HepG2 (cell line): ENCODE measurements around the gene SMYD2. TPM values are rescaled to one million over a fixed set of nuclear protein-coding genes. Genes with fewer than 3 reads are reported as not detected.

ENCODE experiments used
- ADNP ChIP-seq: sonication (generic); formaldehyde crosslinking; IDR thresholded peaks from 2 replicates; pipeline ENCODE4 v1.4.0; 2020; ENCODE audit warnings: missing genetic modification reagents
- AGO2 ChIP-seq: fragments of 200-400 bp; formaldehyde crosslinking; optimal IDR thresholded peaks from 2 replicates; pipeline ENCODE3; 2017; ENCODE audit warnings: mild to moderate bottlenecking, low read depth, low read length, moderate library complexity
- DMAP1 ChIP-seq: IDR thresholded peaks from 2 replicates; pipeline ENCODE4 v1.6.1; 2016
- GPN1 ChIP-seq: sonication (generic); formaldehyde crosslinking; IDR thresholded peaks from 2 replicates; pipeline ENCODE4 v1.5.1; 2020; ENCODE audit warnings: missing genetic modification reagents, borderline replicate concordance
- POLR2A ChIP-seq, 2 experiments: IDR thresholded peaks; 2 replicates each; pipeline ENCODE4 v1.6.1; 2011; ENCODE audit warnings: low read depth in 2 of 2, low read length in 2 of 2, mild to moderate bottlenecking in 1 of 2, moderate library complexity in 1 of 2; ENCODE audit not compliant: insufficient read depth in 1 of 2
- TEF ChIP-seq: sonication (generic); formaldehyde crosslinking; IDR thresholded peaks from 2 replicates; pipeline ENCODE4 v1.5.0; 2020; ENCODE audit warnings: missing genetic modification reagents
- TFE3 ChIP-seq: IDR thresholded peaks from 2 replicates; pipeline ENCODE4 v1.6.1; 2016
- ZBTB7A ChIP-seq: sonication (generic); formaldehyde crosslinking; IDR thresholded peaks from 2 replicates; pipeline ENCODE4 v1.8.0; 2022; ENCODE audit warnings: mild to moderate bottlenecking, missing genetic modification reagents
- ZNF264 ChIP-seq: sonication (generic); formaldehyde crosslinking; IDR thresholded peaks from 2 replicates; pipeline ENCODE4 v1.4.0; 2020; ENCODE audit warnings: missing genetic modification reagents
- ZNF280B ChIP-seq: sonication (generic); formaldehyde crosslinking; IDR thresholded peaks from 2 replicates; pipeline ENCODE4 v1.5.0; 2020; ENCODE audit warnings: missing genetic modification reagents, mild to moderate bottlenecking, borderline replicate concordance
- ZNF430 ChIP-seq: sonication (generic); formaldehyde crosslinking; IDR thresholded peaks from 2 replicates; pipeline ENCODE4 v1.9.0; 2021; ENCODE audit warnings: mild to moderate bottlenecking, missing genetic modification reagents
- ZNF468 ChIP-seq: sonication (generic); formaldehyde crosslinking; IDR thresholded peaks from 2 replicates; pipeline ENCODE4 v1.8.0; 2022; ENCODE audit warnings: mild to moderate bottlenecking, moderate library complexity, missing genetic modification reagents
- ZNF644 ChIP-seq: IDR thresholded peaks from 2 replicates; pipeline ENCODE4 v1.6.1; 2016; ENCODE audit warnings: low read depth
- ZNF652 ChIP-seq: IDR thresholded peaks from 2 replicates; pipeline ENCODE4 v1.6.1; 2016; ENCODE audit warnings: low read depth, borderline replicate concordance
- ZNF792 ChIP-seq: IDR thresholded peaks from 2 replicates; pipeline ENCODE4 v1.6.1; 2016
- polyA plus RNA-seq, 8 experiments: library from polyadenylated mRNA; depleted of rRNA in 3 of 8; stranded (reverse) in 7 of 8; unstranded in 1 of 8; fragments of >200 nt; fragmentation: Illumina TruSeq in 4 of 8; extraction: Trizol in 4 of 8; gene quantifications; 2 replicates each; pipeline versions ENCODE4 v1.2.1 to v1.2.3, GENCODE V29; 2011 to 2016; ENCODE audit warnings: low read depth in 4 of 8, missing spikeins in 1 of 8, mixed read lengths in 1 of 8; ENCODE audit not compliant: insufficient read depth in 1 of 8
- total RNA-seq, 5 experiments: library from RNA; depleted of rRNA; stranded (reverse); fragments of >200 nt; fragmentation: Illumina TruSeq; extraction: Trizol; gene quantifications; 2 replicates each; pipeline ENCODE4 v1.2.3, GENCODE V29; 2016; ENCODE audit warnings: low read depth in 1 of 5
- TF ChIP-seq, protein P1 (sequence below): sonication (generic); formaldehyde crosslinking; IDR thresholded peaks from 2 replicates; pipeline ENCODE4 v1.5.1; 2020; ENCODE audit warnings: mild to moderate bottlenecking, missing genetic modification reagents, moderate library complexity
- TF ChIP-seq, protein P2 (sequence below): sonication (generic); formaldehyde crosslinking; IDR thresholded peaks from 2 replicates; pipeline ENCODE4 v1.8.1; 2023; ENCODE audit warnings: mild to moderate bottlenecking, missing genetic modification reagents
- TF ChIP-seq, protein P3 (sequence below): IDR thresholded peaks from 2 replicates; pipeline ENCODE4 v1.6.1; 2012; ENCODE audit warnings: inconsistent platforms
- TF ChIP-seq, protein P4 (sequence below): IDR thresholded peaks from 2 replicates; pipeline ENCODE4 v1.6.1; 2016; ENCODE audit warnings: missing biosample characterization, missing genetic modification reagents, low read depth

SMYD2 gene
- total and polyA plus RNA-seq, 2 of the 13 experiments (the other 11 are each of a cell fraction or from before 2014, with no cell fraction given) = 72.7 to 139 TPM

GRCh38 chr1:214318956-214319736, 38.2 kb downstream of the SMYD2 start (continued):
- TF ChIP-seq, protein P1, sequence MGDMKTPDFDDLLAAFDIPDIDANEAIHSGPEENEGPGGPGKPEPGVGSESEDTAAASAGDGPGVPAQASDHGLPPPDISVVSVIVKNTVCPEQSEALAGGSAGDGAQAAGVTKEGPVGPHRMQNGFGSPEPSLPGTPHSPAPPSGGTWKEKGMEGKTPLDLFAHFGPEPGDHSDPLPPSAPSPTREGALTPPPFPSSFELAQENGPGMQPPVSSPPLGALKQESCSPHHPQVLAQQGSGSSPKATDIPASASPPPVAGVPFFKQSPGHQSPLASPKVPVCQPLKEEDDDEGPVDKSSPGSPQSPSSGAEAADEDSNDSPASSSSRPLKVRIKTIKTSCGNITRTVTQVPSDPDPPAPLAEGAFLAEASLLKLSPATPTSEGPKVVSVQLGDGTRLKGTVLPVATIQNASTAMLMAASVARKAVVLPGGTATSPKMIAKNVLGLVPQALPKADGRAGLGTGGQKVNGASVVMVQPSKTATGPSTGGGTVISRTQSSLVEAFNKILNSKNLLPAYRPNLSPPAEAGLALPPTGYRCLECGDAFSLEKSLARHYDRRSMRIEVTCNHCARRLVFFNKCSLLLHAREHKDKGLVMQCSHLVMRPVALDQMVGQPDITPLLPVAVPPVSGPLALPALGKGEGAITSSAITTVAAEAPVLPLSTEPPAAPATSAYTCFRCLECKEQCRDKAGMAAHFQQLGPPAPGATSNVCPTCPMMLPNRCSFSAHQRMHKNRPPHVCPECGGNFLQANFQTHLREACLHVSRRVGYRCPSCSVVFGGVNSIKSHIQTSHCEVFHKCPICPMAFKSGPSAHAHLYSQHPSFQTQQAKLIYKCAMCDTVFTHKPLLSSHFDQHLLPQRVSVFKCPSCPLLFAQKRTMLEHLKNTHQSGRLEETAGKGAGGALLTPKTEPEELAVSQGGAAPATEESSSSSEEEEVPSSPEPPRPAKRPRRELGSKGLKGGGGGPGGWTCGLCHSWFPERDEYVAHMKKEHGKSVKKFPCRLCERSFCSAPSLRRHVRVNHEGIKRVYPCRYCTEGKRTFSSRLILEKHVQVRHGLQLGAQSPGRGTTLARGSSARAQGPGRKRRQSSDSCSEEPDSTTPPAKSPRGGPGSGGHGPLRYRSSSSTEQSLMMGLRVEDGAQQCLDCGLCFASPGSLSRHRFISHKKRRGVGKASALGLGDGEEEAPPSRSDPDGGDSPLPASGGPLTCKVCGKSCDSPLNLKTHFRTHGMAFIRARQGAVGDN = no peak; the same call in 1 of the 2 replicates
- no peak for TF ChIP-seq ZBTB7A (CRISPR knock-in tag)
- TF ChIP-seq, protein P2, sequence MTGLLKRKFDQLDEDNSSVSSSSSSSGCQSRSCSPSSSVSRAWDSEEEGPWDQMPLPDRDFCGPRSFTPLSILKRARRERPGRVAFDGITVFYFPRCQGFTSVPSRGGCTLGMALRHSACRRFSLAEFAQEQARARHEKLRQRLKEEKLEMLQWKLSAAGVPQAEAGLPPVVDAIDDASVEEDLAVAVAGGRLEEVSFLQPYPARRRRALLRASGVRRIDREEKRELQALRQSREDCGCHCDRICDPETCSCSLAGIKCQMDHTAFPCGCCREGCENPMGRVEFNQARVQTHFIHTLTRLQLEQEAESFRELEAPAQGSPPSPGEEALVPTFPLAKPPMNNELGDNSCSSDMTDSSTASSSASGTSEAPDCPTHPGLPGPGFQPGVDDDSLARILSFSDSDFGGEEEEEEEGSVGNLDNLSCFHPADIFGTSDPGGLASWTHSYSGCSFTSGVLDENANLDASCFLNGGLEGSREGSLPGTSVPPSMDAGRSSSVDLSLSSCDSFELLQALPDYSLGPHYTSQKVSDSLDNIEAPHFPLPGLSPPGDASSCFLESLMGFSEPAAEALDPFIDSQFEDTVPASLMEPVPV (CRISPR knock-in tag) = no peak
- TF ChIP-seq TFE3 = no peak
- no peak for TF ChIP-seq DMAP1 (CRISPR knock-in tag)
- no peak for TF ChIP-seq ZNF264
- no peak for TF ChIP-seq ADNP (CRISPR knock-in tag)
- TF ChIP-seq ZNF430 (CRISPR knock-in tag) = no peak
- TF ChIP-seq, protein P3, sequence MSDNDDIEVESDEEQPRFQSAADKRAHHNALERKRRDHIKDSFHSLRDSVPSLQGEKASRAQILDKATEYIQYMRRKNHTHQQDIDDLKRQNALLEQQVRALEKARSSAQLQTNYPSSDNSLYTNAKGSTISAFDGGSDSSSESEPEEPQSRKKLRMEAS = 0 out of 2 replicates have a peak, but pooled peaks have one; percentile 18
- TF ChIP-seq AGO2 = no peak
- no peak for TF ChIP-seq ZNF280B
- TF ChIP-seq ZNF652 (CRISPR knock-in tag) = no peak
- TF ChIP-seq ZNF792 (CRISPR knock-in tag) = no peak
- TF ChIP-seq, protein P4, sequence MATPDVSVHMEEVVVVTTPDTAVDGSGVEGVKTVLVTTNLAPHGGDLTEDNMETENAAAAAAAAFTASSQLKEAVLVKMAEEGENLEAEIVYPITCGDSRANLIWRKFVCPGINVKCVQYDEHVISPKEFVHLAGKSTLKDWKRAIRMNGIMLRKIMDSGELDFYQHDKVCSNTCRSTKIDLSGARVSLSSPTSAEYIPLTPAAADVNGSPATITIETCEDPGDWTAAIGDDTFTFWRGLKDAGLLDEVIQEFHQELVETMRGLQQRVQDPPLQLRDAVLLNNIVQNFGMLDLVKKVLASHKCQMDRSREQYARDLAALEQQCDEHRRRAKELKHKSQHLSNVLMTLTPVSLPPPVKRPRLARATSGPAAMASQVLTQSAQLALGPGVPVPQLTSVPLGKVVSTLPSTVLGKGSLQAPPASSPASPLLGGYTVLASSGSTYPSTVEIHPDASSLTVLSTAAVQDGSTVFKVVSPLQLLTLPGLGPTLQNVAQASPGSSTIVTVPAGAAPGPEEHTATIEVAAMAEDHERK = no peak
- TF ChIP-seq GPN1 (CRISPR knock-in tag) = no peak
- TF ChIP-seq POLR2A (IDR thresholded peaks at IDR 0.05; ENCODE audit: insufficient read depth in 1 of 2, low read depth in 2 of 2, low read length in 2 of 2) = 0 out of 4 replicates have a peak, but pooled peaks of 1 of the 2 experiments have one; percentile 20
- no peak for TF ChIP-seq TEF (CRISPR knock-in tag)
- no peak for TF ChIP-seq ZNF468 (CRISPR knock-in tag)
- peak; percentile 74 for TF ChIP-seq ZNF644 (CRISPR knock-in tag)
